HG03060 (cell line): ENCODE data around the gene KLRC1.
"Not testable (repeated sequence)": the region's sequence is repeated elsewhere in the genome, so short reads cannot be mapped to it uniquely, and the experiment has no call there.

ENCODE experiments used
- ATAC-seq: cut with Tn5 transposase; IDR thresholded peaks from one replicate; pipeline ENCODE4 v1.9.1; 2021; ENCODE audit warnings: low read depth, moderate number of reproducible peaks; ENCODE audit not compliant: unreplicated experiment

KLRC1 gene

GRCh38 chr12:10424260-10424899, 28.8 kb downstream of the KLRC1 start:
- not testable (repeated sequence) for ATAC-seq

GRCh38 chr12:10422159-10422558, 31.0 kb downstream of the KLRC1 start:
- not testable (repeated sequence) for ATAC-seq

- not testable (repeated sequence) for ATAC-seq
Observed at GRCh38 chr12:10420334-10420733, 32.8 kb downstream of the KLRC1 start, which contains the start of gene KLRC3. Gene KLRC3, minus strand, starts transcription at chr12:10420595. Its CDS starts 45 bp downstream, at chr12:10420550.

- no peak for ATAC-seq
Observed at GRCh38 chr12:10409392-10409791, 43.8 kb downstream of the KLRC1 start, which contains the start of gene KLRC4. Gene KLRC4, minus strand, starts transcription at chr12:10409757. Its CDS starts 182 bp downstream, at chr12:10409575.

- ATAC-seq = no peak
Observed at GRCh38 chr12:10408842-10409241, 44.3 kb downstream of the KLRC1 start.

GRCh38 chr12:10406725-10407124, 46.5 kb downstream of the KLRC1 start:
- no peak for ATAC-seq

GRCh38 chr12:10405294-10405693, 47.9 kb downstream of the KLRC1 start:
- ATAC-seq = no peak

- no peak for ATAC-seq
Observed at GRCh38 chr12:10404798-10405197, 48.4 kb downstream of the KLRC1 start.

GRCh38 chr12:10400829-10401228, 52.3 kb downstream of the KLRC1 start:
- ATAC-seq = no peak

- ATAC-seq = no peak
Observed at GRCh38 chr12:10398168-10398567, 55.0 kb downstream of the KLRC1 start.

GRCh38 chr12:10397296-10397695, 55.9 kb downstream of the KLRC1 start:
- ATAC-seq = no peak

GRCh38 chr12:10396176-10396575, 57.0 kb downstream of the KLRC1 start:
- ATAC-seq = not testable (repeated sequence)
